Skin epidermis (tissue), 12 donors: ENCODE measurements around the gene PSME1.

Source experiments
- H3K27ac ChIP-seq, 21 experiments: fragments of 200-600 bp; sonication (generic) in 11 of 21; one replicate each; pipeline ENCODE4 v1.5.0; 2020; ENCODE audit warnings: mild to moderate bottlenecking in 3 of 21, inconsistent platforms in 2 of 21, moderate library complexity in 2 of 21
- H3K4me3 ChIP-seq, 7 experiments: fragments of 200-600 bp; sonication (generic) in 2 of 7; one replicate each; pipeline ENCODE4 v1.5.0; 2020; ENCODE audit warnings: inconsistent platforms in 2 of 7, mild to moderate bottlenecking in 2 of 7, moderate library complexity in 1 of 7

PSME1 gene

DNA sequence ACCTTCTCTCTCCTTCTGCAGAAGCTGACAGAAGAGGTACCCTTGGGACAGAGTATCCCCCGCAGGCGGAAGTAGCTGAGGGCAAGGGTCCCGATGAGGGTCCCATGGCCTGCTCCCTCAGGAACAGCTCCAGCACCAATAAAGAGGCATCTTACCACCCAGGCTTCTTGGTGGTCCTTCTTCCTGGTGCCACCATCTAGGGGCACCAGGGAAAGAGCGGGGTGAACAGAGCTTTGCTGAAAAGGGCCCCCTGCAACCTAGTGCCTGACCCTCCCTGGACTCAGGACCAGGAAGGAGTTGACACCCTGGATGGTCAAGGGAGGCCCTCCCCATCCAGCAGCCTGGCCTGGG lies 24.5 kb downstream of the PSME1 start:
- peak overlapping the region; percentile 31 to 100 (median 98) for H3K27ac ChIP-seq
- H3K4me3 ChIP-seq, result no peak overlapping the region

DNA sequence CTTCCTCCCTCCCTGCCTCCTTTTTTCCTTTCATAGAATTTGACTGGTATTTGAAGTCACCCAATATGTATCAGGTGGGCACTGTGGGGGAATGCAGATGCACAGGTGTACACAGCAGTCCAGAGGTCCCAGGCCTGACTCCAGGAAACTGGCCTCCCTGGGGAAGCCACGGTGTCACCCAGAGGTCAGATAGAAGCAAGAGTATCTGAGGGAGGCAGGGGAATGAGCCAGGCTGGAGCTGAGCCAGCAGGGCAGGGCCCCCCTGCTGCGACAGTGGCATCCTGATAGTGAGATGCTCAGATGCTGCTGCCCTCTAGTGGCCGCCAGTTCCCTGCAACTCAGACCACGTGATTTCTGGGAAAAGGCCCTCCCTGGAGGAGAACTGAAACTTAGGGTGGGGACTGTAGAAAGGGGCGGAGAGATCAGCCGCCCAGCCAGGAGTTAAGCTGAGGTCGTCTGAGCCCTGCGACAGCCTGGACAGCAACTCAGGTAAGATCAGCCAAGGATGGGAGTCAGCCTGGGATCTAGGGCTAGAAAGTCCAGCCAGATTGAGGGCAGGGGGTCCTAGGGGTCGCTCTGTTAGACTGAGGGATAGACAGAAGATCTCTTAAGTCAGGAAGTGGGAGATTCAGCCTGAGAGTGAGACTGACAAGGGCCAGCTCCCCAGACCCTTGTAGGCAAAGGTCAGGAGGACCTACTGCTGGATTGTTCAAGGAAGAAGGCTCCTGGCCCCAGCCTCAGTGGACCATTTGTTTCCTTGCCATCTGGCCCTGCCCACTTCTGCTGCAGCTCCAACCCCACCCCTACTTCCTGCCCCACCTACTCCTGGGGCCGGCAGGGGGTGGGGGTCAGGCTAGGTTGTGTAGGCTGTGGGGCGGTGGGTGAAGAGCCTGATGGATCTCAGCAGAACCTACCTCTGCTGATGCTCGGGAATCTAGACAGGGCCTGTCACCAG lies 25.1 kb downstream of the PSME1 start, which contains the start of gene IRF9:
Gene IRF9 (plus strand): TSS at position 416 of the 955 bp plus-strand sequence. CDS start 880 bp downstream, outside the sequence.
- peak within 1 kb of the TSS; percentile 81 to 100 (median 98) for H3K27ac ChIP-seq
- H3K4me3 ChIP-seq, result peak within 1 kb of the TSS; percentile 54 to 76 (median 72)

DNA sequence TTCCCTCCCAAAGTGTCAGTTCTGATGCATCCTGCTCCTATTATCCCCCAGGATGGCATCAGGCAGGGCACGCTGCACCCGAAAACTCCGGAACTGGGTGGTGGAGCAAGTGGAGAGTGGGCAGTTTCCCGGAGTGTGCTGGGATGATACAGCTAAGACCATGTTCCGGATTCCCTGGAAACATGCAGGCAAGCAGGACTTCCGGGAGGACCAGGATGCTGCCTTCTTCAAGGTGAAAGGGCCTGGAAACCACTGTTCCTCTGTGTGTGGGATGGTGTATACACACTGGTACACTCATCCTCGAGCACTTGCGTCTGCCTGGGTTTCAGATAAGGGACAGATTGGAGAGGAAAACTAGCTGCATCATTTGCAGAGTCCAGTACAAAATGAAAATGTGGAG lies 26.1 kb downstream of the PSME1 start:
- peak overlapping the region in 20 of 21 experiments; percentile 86 to 100 (median 98) for H3K27ac ChIP-seq

DNA sequence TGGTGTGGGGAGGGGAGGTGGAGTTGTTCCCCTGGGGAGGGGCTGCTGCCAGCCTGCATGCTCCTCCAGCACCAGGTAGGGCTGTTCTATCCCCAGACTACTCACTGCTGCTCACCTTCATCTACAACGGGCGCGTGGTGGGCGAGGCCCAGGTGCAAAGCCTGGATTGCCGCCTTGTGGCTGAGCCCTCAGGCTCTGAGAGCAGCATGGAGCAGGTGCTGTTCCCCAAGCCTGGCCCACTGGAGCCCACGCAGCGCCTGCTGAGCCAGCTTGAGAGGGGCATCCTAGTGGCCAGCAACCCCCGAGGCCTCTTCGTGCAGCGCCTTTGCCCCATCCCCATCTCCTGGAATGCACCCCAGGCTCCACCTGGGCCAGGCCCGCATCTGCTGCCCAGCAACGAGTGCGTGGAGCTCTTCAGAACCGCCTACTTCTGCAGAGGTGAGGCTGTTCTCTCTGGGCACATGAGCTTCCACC lies 28.6 kb downstream of the PSME1 start:
- H3K27ac ChIP-seq, result peak overlapping the region in 5 of 21 experiments; percentile 2 to 98 (median 14)
- H3K4me3 ChIP-seq, result no peak overlapping the region

More for the DNA sequence above, 26.1 kb downstream of the PSME1 start:
- peak overlapping the region; percentile 54 to 76 (median 72) for H3K4me3 ChIP-seq

- no peak overlapping the region for H3K4me3 ChIP-seq
- H3K27ac ChIP-seq, result no peak overlapping the region
Measured at GRCh38 chr14:24165785-24166184, 29.8 kb downstream of the PSME1 start.

DNA sequence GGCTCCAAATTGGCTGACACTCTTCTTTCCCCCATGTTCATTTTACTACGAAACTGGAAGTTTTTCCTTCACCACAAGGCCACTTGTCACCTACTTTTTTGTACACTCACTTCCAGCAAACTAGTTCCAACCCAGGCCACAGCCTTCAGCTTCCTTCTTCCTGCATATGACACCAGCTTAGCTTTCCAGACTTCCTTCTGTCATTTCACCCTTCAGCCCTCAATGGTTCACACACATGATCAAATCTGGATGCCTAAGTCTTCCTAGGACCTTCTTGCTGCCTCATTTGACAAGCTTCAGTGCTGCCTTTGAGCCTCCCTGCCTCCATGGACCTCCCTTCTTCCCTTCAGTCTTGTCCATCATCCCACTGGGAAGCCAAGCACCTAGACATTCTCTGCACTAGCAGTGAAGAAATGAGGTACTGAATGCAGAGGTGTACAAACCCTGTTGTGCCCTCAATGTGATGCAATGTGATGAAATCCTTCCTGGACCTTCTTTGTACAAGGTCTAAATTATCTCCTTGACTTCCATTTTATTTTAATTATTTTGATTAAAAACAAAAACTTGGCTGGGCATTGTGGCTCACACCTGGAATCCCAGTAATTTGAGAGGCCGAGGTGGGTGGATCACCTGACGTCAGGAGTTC lies 31.6 kb downstream of the PSME1 start:
- peak overlapping the region in 1 of 21 experiments; percentile 2 for H3K27ac ChIP-seq

DNA sequence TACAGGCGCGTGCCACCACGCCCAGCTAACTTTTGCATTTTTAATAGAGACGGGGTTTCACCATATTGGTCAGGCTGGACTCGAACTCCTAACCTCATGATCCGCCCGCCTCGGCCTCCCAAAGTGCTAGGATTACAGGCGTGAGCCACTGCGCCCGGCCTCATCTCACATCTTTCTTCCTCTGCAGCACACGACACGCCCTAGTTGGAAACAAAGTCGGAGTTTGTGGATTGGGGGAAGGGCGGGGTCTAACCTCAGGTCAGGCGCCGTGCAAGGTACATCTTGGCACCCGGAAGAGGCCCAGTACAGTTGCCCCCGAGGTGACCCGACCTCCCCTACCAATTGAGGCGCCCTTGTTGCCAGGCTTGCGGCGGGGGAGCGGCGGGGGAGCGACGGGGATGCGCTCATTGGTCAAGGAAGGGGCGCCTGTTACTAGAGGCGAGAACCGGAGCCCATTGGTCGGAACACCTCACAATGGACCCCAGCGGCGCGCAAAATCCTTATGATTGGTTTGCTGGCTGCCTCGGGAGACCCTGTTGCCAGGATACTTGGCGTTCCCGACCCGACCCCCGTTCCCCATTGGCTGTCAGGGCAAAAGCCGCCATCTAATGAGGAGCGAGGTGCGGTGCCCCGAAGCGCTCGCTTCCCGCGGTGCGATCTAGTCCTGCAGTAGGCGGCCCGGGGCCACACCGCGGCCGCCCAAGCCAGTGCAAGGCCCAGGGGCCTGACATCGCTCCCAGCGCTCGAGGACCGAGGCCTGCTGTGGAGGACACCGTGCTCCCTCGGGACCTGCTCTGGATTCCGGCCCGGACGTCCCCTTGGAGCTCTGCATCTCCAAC lies 35.6 kb downstream of the PSME1 start, which contains the start of gene REC8:
Gene REC8 (plus strand): TSS at position 659 of the 839 bp plus-strand sequence. CDS start 473 bp downstream, outside the sequence.
- Histone ChIP-seq H3K27ac (peak within 1 kb of the TSS in 2 of 21 experiments; percentile 34 to 36), H3K4me3 (peak within 1 kb of the TSS in 4 of 7 experiments; percentile 0 to 15 (median 14))

More for the DNA sequence above, 31.6 kb downstream of the PSME1 start:
- H3K4me3 ChIP-seq, result no peak overlapping the region

DNA sequence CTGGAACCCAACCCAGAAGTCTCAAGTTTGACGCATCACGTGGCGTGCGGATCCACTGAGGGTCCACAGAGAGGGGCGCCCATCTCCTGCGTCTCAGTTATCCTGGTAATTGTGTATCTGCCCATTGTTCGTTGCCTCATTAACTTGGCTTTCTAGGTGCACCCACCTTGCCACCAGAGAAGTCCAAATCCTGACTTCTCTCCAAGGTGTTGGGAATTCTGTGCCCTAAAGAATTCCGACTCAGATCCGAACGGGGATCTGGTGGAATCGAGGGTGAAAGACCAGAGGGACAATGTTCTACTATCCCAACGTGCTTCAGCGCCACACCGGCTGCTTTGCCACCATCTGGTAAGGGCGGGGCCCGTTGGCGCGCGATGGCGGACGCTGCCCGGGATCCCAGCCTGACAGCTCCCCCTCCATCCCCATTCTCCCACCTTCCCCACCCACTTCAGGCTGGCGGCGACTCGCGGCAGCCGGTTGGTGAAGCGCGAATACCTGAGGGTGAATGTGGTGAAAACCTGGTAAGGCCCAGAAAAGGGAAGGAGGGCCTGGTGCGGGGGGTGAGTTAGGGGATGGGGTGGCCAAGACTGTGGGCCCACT lies 36.4 kb downstream of the PSME1 start:
- H3K27ac ChIP-seq, result peak overlapping the region in 2 of 21 experiments; percentile 34 to 36
- peak overlapping the region in 4 of 7 experiments; percentile 0 to 15 (median 14) for H3K4me3 ChIP-seq

DNA sequence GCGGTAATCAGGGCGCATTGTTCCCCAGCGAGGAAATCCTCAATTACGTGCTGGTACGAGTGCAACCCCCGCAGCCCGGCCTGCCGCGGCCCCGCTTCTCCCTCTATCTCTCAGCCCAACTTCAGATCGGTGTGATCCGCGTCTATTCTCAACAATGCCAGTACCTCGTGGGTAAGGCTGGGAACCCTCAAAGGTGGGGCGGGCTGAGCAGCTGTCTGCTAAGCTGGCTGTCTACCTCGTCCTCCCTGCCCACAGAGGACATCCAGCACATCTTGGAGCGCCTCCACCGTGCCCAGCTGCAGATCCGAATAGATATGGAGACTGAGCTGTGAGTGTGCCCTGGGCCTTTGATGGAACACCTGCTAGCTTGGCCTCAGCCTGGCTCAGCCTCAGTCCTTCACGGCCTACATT lies 36.9 kb downstream of the PSME1 start:
- no peak overlapping the region for H3K4me3 ChIP-seq
- no peak overlapping the region for H3K27ac ChIP-seq

- H3K4me3 ChIP-seq, result no peak overlapping the region
- H3K27ac ChIP-seq, result no peak overlapping the region
Measured at GRCh38 chr14:24176599-24176998, 40.6 kb downstream of the PSME1 start.

- H3K4me3 ChIP-seq, result no peak overlapping the region
- no peak overlapping the region for H3K27ac ChIP-seq
Measured at GRCh38 chr14:24177041-24177825, 41.2 kb downstream of the PSME1 start.

GRCh38 chr14:24177891-24178290 lies 41.9 kb downstream of the PSME1 start:
- H3K27ac ChIP-seq, result no peak overlapping the region
- H3K4me3 ChIP-seq, result no peak overlapping the region

DNA sequence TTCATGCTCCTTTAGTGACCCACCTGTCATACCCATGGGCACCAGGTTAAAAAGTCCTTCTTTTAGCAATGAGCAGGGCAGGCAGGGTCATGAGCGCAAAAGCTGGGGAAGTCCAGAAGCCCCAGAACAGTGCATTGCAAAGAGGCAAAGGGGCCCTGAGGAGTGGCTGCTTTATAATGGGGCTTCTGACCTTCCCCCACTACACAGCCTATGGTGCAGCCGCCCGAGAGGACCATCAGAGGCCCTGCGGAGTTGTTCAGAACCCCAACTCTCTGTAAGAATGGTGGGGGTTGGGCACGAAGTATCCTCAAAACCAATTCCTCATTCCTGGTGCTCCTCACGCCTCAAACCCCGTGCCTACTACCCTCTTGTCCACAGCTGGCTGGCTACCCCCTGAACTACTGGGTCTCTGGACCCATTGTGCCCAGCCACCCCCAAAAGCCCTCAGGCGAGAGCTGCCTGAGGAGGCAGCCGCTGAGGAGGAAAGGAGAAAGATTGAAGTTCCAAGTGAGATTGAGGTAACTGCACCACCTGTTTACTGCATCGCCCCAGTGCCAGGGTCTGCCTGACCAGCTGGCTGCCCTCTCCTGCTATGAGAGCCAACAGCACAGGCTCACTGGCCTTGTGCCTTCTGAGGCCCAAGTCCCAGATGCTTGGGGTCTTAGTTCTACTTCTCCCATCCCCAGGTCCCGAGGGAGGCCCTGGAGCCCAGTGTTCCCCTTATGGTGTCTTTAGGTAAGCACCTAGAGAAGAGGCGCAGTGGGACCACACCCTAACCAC lies 42.6 kb downstream of the PSME1 start:
- Histone ChIP-seq H3K4me3 (no peak overlapping the region), H3K27ac (peak overlapping the region in 3 of 21 experiments; percentile 40 to 69 (median 67))

DNA sequence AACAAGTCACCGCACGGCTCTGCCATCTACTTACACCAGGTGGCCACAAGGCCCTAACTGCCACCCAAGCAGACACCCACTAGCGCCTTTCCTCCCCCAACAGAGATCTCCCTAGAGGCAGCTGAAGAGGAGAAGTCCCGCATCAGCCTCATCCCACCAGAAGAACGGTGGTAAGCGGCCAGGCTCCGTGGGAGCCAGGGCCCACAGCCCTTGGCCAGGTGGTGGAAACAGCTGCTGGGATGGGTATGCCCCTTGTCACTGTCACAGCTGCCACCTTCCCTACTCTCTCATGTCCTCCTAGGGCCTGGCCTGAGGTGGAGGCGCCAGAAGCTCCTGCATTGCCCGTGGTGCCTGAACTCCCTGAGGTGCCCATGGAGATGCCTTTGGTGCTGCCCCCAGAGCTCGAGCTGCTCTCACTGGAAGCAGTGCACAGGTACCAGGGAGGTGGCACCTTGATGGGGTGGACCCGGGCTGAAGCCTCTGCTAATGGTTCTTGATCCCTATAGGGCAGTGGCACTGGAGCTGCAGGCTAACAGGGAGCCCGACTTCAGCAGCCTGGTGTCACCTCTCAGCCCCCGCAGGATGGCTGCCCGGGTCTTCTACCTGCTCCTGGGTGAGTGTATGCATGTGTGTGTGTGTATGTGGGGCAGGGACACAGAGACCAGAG lies 43.4 kb downstream of the PSME1 start:
- H3K27ac ChIP-seq, result peak overlapping the region in 7 of 21 experiments; percentile 29 to 69 (median 63)
- no peak overlapping the region for H3K4me3 ChIP-seq

- no peak overlapping the region for H3K4me3 ChIP-seq
- peak overlapping the region in 8 of 21 experiments; percentile 21 to 69 (median 62) for H3K27ac ChIP-seq
Measured at GRCh38 chr14:24179961-24180796, 44.2 kb downstream of the PSME1 start.
